Central memory CD8-positive, alpha-beta T cell (primary cell): ENCODE results near the gene NTRK3.
"Not testable (repeated sequence)": the region's sequence is repeated elsewhere in the genome, so short reads cannot be mapped to it uniquely, and the experiment has no call there.

ENCODE experiments used
- ATAC-seq: fragments of 150-1000 bp; cut with Tn5 transposase; replicated peaks from 2 replicates; pipeline ENCODE4 v1.10.0; 2022; ENCODE audit warnings: mild to moderate bottlenecking, moderate FRiP score, moderate number of reproducible peaks; ENCODE audit not compliant: poor library complexity, severe bottlenecking; ENCODE audit errors: extremely low read depth
- DNase-seq, 2 donors: peaks; one replicate each; pipeline ENCODE4 v3.0.0; 2021; ENCODE audit warnings: low spot score in 2 of 2
- H3K27ac Mint-ChIP-seq: one replicate; pipeline ENCODE4 v1.8.0; 2022; ENCODE audit warnings: low read depth, mild to moderate bottlenecking, moderate library complexity, mixed read lengths
- H3K27me3 Mint-ChIP-seq: one replicate; pipeline ENCODE4 v1.8.0; 2022; ENCODE audit warnings: mixed read lengths
- H3K36me3 Mint-ChIP-seq: one replicate; pipeline ENCODE4 v1.8.0; 2022; ENCODE audit warnings: mild to moderate bottlenecking, moderate library complexity, mixed read lengths; ENCODE audit not compliant: insufficient read depth
- H3K4me1 Mint-ChIP-seq: one replicate; pipeline ENCODE4 v1.8.0; 2022; ENCODE audit warnings: mixed read lengths
- H3K4me3 Mint-ChIP-seq: one replicate; pipeline ENCODE4 v1.8.0; 2022; ENCODE audit warnings: mild to moderate bottlenecking, moderate library complexity, mixed read lengths
- H3K9me3 Mint-ChIP-seq: one replicate; pipeline ENCODE4 v1.8.0; 2022; ENCODE audit warnings: mixed read lengths

The NTRK3 gene

DNA sequence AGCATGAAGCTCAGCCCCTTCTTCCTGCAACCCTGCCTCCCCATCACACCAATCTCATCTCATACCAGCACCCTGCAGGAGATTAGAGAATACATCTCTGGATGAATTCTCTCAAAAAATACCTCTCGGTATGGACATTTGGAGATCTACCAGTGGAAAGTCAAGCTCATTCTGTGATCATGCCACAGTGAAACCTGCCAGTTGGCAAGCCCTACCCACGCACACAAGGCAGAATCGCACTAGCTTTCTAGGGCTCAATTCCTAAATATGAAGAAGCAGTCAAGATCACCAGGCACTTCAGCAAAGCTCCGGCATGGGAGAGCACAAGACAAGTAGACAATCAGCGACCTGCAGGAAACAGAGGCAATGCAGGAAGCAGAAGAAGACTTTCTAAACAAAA lies 221.2 kb downstream of the NTRK3 start:
- ATAC-seq = no peak
- no peak for DNase-seq
- no peak overlapping the region for H3K27ac Mint-ChIP-seq

DNA sequence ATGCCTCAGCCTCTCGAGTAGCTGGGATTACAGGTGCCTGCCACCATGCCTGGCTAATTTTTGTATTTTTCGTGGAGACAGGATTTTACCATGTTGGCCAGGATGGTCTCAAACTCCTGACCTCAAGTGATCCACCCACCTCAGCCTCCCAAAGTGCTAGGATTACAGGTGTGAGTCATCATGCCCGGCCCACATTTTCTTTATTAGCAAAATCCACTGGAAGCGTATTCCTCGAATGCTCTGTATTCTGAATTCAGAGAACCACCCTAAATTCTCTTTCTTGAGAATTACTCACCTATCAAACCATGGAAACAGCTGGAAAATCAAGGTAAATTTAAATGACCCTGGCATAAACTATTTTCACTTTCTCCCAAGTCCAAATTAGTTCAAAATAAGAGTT lies 223.1 kb downstream of the NTRK3 start:
- H3K4me3 Mint-ChIP-seq, DNase-seq, H3K4me1 Mint-ChIP-seq, H3K27ac Mint-ChIP-seq, ATAC-seq, H3K9me3 Mint-ChIP-seq, H3K36me3 Mint-ChIP-seq: not testable (repeated sequence)
- H3K27me3 Mint-ChIP-seq = peaks cover 27% of the 10 kb centered on the region

More for the DNA sequence above, 221.2 kb downstream of the NTRK3 start:
- Mint-ChIP-seq H3K4me3 (no peak overlapping the region), H3K4me1 (no peaks in the 10 kb centered on the region), H3K36me3 (no peaks in the 10 kb centered on the region), H3K27me3 (peaks cover 27% of the 10 kb centered on the region), H3K9me3 (no peaks in the 10 kb centered on the region)

- Mint-ChIP-seq H3K4me1 (no peaks in the 10 kb centered on the region), H3K36me3 (no peaks in the 10 kb centered on the region), H3K4me3 (no peak overlapping the region), H3K27ac (no peak overlapping the region), H3K9me3 (peaks cover 3% of the 10 kb centered on the region), H3K27me3 (peaks cover 27% of the 10 kb centered on the region)
- ATAC-seq = no peak
- DNase-seq = no peak
Measured at GRCh38 chr15:88032787-88033186, 223.8 kb downstream of the NTRK3 start.

DNA sequence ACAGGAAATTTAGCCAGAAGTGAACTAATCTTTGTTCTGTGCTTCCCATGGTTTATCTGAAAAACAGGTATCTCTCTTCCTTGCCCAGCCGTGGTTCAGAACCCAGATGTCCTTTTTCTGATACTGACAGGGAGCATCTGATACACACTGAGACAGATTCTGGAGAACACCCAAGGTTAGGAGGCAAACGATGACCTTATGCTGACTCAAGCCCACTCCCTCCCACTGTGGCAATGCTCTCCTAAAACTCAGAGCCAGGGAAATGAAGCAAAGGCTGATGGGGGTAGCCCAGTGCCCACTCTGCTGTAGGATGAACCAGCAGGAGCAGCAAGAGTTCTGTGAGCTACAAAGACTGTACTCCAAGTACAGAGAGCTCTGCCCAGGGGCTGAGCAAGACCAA lies 225.1 kb downstream of the NTRK3 start:
- H3K36me3 Mint-ChIP-seq = no peaks in the 10 kb centered on the region
- no peak for ATAC-seq
- no peak for DNase-seq

GRCh38 chr15:88029696-88030095 lies 226.8 kb downstream of the NTRK3 start:
- Mint-ChIP-seq H3K4me1 (no peaks in the 10 kb centered on the region), H3K36me3 (no peaks in the 10 kb centered on the region), H3K9me3 (peaks cover 6% of the 10 kb centered on the region), H3K4me3 (no peak overlapping the region), H3K27ac (no peak overlapping the region), H3K27me3 (no peaks in the 10 kb centered on the region)
- DNase-seq (no peak), ATAC-seq (no peak)

More for the DNA sequence above, 225.1 kb downstream of the NTRK3 start:
- Mint-ChIP-seq H3K27me3 (peaks cover 16% of the 10 kb centered on the region), H3K4me1 (no peaks in the 10 kb centered on the region), H3K4me3 (no peak overlapping the region), H3K27ac (no peak overlapping the region), H3K9me3 (peaks cover 6% of the 10 kb centered on the region)

GRCh38 chr15:88028024-88028423 lies 228.5 kb downstream of the NTRK3 start:
- Mint-ChIP-seq H3K36me3 (no peaks in the 10 kb centered on the region), H3K9me3 (peaks cover 6% of the 10 kb centered on the region), H3K4me3 (no peak overlapping the region), H3K4me1 (no peaks in the 10 kb centered on the region), H3K27me3 (no peaks in the 10 kb centered on the region), H3K27ac (no peak overlapping the region)
- DNase-seq (no peak), ATAC-seq (no peak)

GRCh38 chr15:88023914-88024313 lies 232.6 kb downstream of the NTRK3 start:
- Mint-ChIP-seq H3K27me3 (no peaks in the 10 kb centered on the region), H3K36me3 (no peaks in the 10 kb centered on the region), H3K4me1 (no peaks in the 10 kb centered on the region), H3K9me3 (peaks cover 6% of the 10 kb centered on the region), H3K4me3 (no peak overlapping the region), H3K27ac (no peak overlapping the region)
- DNase-seq (no peak), ATAC-seq (no peak)

- Mint-ChIP-seq H3K9me3 (peaks cover 2% of the 10 kb centered on the region), H3K27me3 (no peaks in the 10 kb centered on the region), H3K4me3 (no peak overlapping the region), H3K4me1 (no peaks in the 10 kb centered on the region), H3K36me3 (no peaks in the 10 kb centered on the region), H3K27ac (no peak overlapping the region)
- DNase-seq (no peak), ATAC-seq (no peak)
Measured at GRCh38 chr15:88022716-88023115, 233.8 kb downstream of the NTRK3 start.

- DNase-seq (no peak), ATAC-seq (no peak)
- H3K4me3 Mint-ChIP-seq = no peak overlapping the region
- H3K4me1 Mint-ChIP-seq = no peaks in the 10 kb centered on the region
- no peaks in the 10 kb centered on the region for H3K9me3 Mint-ChIP-seq
- no peaks in the 10 kb centered on the region for H3K27me3 Mint-ChIP-seq
- no peak overlapping the region for H3K27ac Mint-ChIP-seq
- H3K36me3 Mint-ChIP-seq = no peaks in the 10 kb centered on the region
Measured at GRCh38 chr15:88021601-88022000, 234.9 kb downstream of the NTRK3 start.

GRCh38 chr15:88020806-88021205 lies 235.7 kb downstream of the NTRK3 start:
- Mint-ChIP-seq H3K4me3 (no peak overlapping the region), H3K27ac (no peak overlapping the region), H3K4me1 (no peaks in the 10 kb centered on the region), H3K9me3 (no peaks in the 10 kb centered on the region), H3K36me3 (no peaks in the 10 kb centered on the region), H3K27me3 (peaks cover 2% of the 10 kb centered on the region)
- ATAC-seq (no peak), DNase-seq (no peak)

DNA sequence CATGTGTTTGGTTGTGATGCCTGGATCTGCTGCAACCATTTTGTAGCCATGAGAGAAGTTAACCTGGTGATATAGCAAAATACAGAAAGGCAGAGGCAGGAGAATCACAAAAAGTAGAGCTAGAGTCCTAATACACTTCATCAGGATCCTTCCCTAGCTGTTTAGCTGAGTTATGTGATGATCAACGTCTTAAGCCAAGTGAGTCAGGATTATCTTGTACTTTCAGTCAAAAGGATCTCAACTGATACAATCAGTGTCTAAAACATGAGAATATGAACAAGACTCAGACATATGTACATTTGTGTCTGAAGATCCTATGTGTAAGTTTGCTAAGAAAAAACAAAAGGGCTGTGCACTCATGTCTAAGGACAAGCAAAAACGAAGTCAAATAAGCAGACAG lies 236.9 kb downstream of the NTRK3 start:
- no peak for ATAC-seq
- Mint-ChIP-seq H3K27ac (no peak overlapping the region), H3K27me3 (peaks cover 9% of the 10 kb centered on the region), H3K36me3 (no peaks in the 10 kb centered on the region), H3K9me3 (no peaks in the 10 kb centered on the region), H3K4me3 (no peak overlapping the region), H3K4me1 (no peaks in the 10 kb centered on the region)
- DNase-seq = no peak

GRCh38 chr15:88018869-88019641 lies 237.5 kb downstream of the NTRK3 start:
- no peak for DNase-seq
- Mint-ChIP-seq H3K27ac (no peak overlapping the region), H3K27me3 (peaks cover 9% of the 10 kb centered on the region), H3K36me3 (no peaks in the 10 kb centered on the region), H3K4me3 (no peak overlapping the region), H3K9me3 (no peaks in the 10 kb centered on the region), H3K4me1 (no peaks in the 10 kb centered on the region)
- ATAC-seq = no peak

- ATAC-seq = no peak
- H3K27ac Mint-ChIP-seq = no peak overlapping the region
- H3K4me3 Mint-ChIP-seq = no peak overlapping the region
- DNase-seq = no peak
- no peaks in the 10 kb centered on the region for H3K4me1 Mint-ChIP-seq
- H3K9me3 Mint-ChIP-seq = no peaks in the 10 kb centered on the region
- H3K27me3 Mint-ChIP-seq = peaks cover 9% of the 10 kb centered on the region
- no peaks in the 10 kb centered on the region for H3K36me3 Mint-ChIP-seq
Measured at GRCh38 chr15:88017753-88018152, 238.8 kb downstream of the NTRK3 start.
